KMS-11 (cell line): ENCODE results near the gene LARGE1.

Experiments used
- H2AFZ ChIP-seq: fragments of 200-600 bp; sonication (generic); 2 replicates; pipeline ENCODE4 v1.6.1; 2016; ENCODE audit warnings: antibody characterized with exemption, mixed run types, low read depth
- H3K27ac ChIP-seq: fragments of 200-600 bp; sonication (generic); 2 replicates; pipeline ENCODE4 v1.6.1; 2016; ENCODE audit warnings: mild to moderate bottlenecking, mixed run types
- H3K27me3 ChIP-seq: fragments of 200-600 bp; sonication (generic); 2 replicates; pipeline ENCODE4 v1.6.1; 2017; ENCODE audit warnings: mild to moderate bottlenecking, low read depth, mixed run types, moderate library complexity; ENCODE audit not compliant: insufficient read depth
- H3K36me3 ChIP-seq: fragments of 200-600 bp; sonication (generic); 2 replicates; pipeline ENCODE4 v1.6.1; 2017; ENCODE audit warnings: mild to moderate bottlenecking, mixed run types; ENCODE audit not compliant: insufficient read depth
- H3K4me1 ChIP-seq: fragments of 200-600 bp; sonication (generic); 2 replicates; pipeline ENCODE4 v1.6.1; 2016; ENCODE audit warnings: mild to moderate bottlenecking, low read depth, mixed run types; ENCODE audit not compliant: poor library complexity, severe bottlenecking
- H3K4me2 ChIP-seq: fragments of 200-600 bp; sonication (generic); 2 replicates; pipeline ENCODE4 v1.7.0; 2016; ENCODE audit warnings: mild to moderate bottlenecking, mixed run types
- H3K4me3 ChIP-seq: fragments of 200-600 bp; sonication (generic); IDR thresholded peaks from 2 replicates; pipeline ENCODE4 v1.6.1; 2017; ENCODE audit warnings: low read depth, low read length, mixed read lengths; ENCODE audit not compliant: insufficient read depth
- H3K79me2 ChIP-seq: fragments of 200-600 bp; sonication (generic); 2 replicates; pipeline ENCODE4 v1.6.1; 2016; ENCODE audit warnings: low read depth, mixed run types; ENCODE audit not compliant: insufficient read depth
- H3K9ac ChIP-seq: fragments of 200-600 bp; sonication (generic); 2 replicates; pipeline ENCODE4 v1.6.1; 2016; ENCODE audit warnings: mild to moderate bottlenecking, mixed run types
- H4K20me1 ChIP-seq: fragments of 200-600 bp; sonication (generic); 2 replicates; pipeline ENCODE4 v1.6.1; 2016; ENCODE audit warnings: mild to moderate bottlenecking, mixed run types; ENCODE audit not compliant: insufficient read depth
- TF ChIP-seq, protein P1 (sequence below): fragments of 200-600 bp; sonication (generic); conservative IDR thresholded peaks from 2 replicates; pipeline ENCODE4 v1.6.1; 2017; ENCODE audit warnings: low read depth, mild to moderate bottlenecking, antibody characterized with exemption, low read length, moderate library complexity, mixed read lengths

LARGE1 gene

GRCh38 chr22:33391298-33391697 is 529.0 kb downstream of the LARGE1 start:
- Histone ChIP-seq H2AFZ (no peak overlapping the region), H3K9ac (no peak overlapping the region), H3K4me2 (no peak overlapping the region), H3K4me3 (no peak overlapping the region), H3K27ac (no peak overlapping the region), H3K27me3 (no peaks in the 10 kb centered on the region), H3K36me3 (no peaks in the 10 kb centered on the region), H3K4me1 (no peaks in the 10 kb centered on the region), H4K20me1 (no peaks in the 10 kb centered on the region), H3K79me2 (no peaks in the 10 kb centered on the region)
- TF ChIP-seq, protein P1, sequence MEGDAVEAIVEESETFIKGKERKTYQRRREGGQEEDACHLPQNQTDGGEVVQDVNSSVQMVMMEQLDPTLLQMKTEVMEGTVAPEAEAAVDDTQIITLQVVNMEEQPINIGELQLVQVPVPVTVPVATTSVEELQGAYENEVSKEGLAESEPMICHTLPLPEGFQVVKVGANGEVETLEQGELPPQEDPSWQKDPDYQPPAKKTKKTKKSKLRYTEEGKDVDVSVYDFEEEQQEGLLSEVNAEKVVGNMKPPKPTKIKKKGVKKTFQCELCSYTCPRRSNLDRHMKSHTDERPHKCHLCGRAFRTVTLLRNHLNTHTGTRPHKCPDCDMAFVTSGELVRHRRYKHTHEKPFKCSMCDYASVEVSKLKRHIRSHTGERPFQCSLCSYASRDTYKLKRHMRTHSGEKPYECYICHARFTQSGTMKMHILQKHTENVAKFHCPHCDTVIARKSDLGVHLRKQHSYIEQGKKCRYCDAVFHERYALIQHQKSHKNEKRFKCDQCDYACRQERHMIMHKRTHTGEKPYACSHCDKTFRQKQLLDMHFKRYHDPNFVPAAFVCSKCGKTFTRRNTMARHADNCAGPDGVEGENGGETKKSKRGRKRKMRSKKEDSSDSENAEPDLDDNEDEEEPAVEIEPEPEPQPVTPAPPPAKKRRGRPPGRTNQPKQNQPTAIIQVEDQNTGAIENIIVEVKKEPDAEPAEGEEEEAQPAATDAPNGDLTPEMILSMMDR: no peak

GRCh38 chr22:33389936-33390335 is 530.3 kb downstream of the LARGE1 start:
- TF ChIP-seq, protein P1: no peak
- no peak overlapping the region for H3K9ac ChIP-seq
- H3K36me3 ChIP-seq: no peaks in the 10 kb centered on the region
- H3K4me1 ChIP-seq: no peaks in the 10 kb centered on the region
- H3K27me3 ChIP-seq: no peaks in the 10 kb centered on the region
- H3K79me2 ChIP-seq: no peaks in the 10 kb centered on the region
- H3K4me2 ChIP-seq: no peak overlapping the region
- no peak overlapping the region for H2AFZ ChIP-seq
- no peak overlapping the region for H3K27ac ChIP-seq
- no peaks in the 10 kb centered on the region for H4K20me1 ChIP-seq
- no peak overlapping the region for H3K4me3 ChIP-seq

GRCh38 chr22:33386270-33386669 is 534.0 kb downstream of the LARGE1 start:
- no peaks in the 10 kb centered on the region for H4K20me1 ChIP-seq
- no peak overlapping the region for H2AFZ ChIP-seq
- H3K27ac ChIP-seq: no peak overlapping the region
- H3K4me3 ChIP-seq: no peak overlapping the region
- TF ChIP-seq, protein P1: no peak
- no peaks in the 10 kb centered on the region for H3K79me2 ChIP-seq
- H3K4me1 ChIP-seq: no peaks in the 10 kb centered on the region
- no peaks in the 10 kb centered on the region for H3K36me3 ChIP-seq
- no peaks in the 10 kb centered on the region for H3K27me3 ChIP-seq
- no peak overlapping the region for H3K9ac ChIP-seq
- no peak overlapping the region for H3K4me2 ChIP-seq

DNA sequence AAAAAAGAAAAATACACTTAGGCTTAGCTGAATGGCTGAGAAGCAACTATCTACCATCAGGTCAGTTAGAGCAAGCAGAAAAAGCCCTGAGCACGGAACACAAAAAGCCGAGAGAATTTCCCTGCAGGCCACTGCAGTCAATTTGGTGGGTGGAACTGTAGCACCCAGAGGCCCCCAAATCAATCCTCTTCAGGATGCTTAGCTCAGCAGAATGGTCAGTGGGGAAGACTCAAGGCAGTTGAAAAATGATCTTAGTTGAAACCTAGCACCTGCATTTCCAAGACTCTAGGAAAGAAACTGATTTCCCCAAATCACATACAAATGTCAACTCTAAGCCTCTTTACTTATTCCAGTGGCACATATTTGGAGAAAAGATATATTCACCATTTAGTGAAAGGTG is 534.7 kb downstream of the LARGE1 start:
- Histone ChIP-seq H3K4me3 (no peak overlapping the region), H3K4me2 (no peak overlapping the region), H2AFZ (no peak overlapping the region), H3K36me3 (no peaks in the 10 kb centered on the region), H3K9ac (no peak overlapping the region), H4K20me1 (no peaks in the 10 kb centered on the region), H3K79me2 (no peaks in the 10 kb centered on the region), H3K27ac (no peak overlapping the region), H3K27me3 (no peaks in the 10 kb centered on the region), H3K4me1 (no peaks in the 10 kb centered on the region)
- TF ChIP-seq, protein P1: no peak
